ENCODE measurements around the gene ARHGEF3. TPM values are rescaled to one million over a fixed set of nuclear protein-coding genes. Genes with fewer than 3 reads are reported as not detected.

ARHGEF3 gene
- total RNA-seq, 1 experiment from 2014 or later = 7.9 TPM

DNA sequence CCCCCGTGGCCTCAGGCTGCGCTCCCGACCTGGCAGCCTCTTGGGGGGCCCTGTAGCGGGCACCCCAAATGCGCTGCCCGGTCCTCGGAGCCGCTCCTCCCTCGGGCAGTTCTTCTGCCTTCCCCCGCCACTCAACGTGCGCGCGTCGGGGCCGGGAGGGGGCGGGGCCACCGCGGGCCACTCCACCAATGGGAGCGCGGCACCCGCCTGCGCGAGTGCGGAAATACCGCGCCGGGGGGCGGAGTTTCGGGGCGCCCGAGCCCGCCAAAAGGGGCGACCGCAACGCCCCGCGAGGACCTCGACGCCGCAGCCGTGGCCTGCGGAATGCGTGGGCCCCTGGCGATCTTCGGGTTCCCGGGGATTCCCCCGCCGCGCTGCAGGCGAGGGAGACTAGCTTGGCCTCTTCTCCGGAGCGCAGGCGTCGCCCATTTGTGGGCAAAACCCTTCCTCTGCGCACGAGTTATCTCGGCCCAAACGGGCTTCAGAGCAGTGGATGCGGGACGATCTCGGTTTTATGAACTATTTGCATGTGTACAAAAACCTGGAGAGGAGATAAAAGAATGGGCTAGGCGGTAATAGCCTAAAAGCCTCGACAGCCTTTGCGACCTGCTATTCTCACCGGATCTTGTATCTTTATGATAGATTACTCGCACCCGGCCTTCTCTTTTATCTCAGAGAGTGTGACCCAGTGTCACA, 118.5 kb downstream of the ARHGEF3 start, which contains the start of gene TASOR (continued):
- peak; percentile 99 for TF ChIP-seq NFE2L1 (CRISPR knock-in tag; IDR thresholded peaks at IDR 0.05)
- TF ChIP-seq CREM (CRISPR knock-in tag; IDR thresholded peaks at IDR 0.05) = peak; percentile 89
- no peak for TF ChIP-seq ZNF671 (CRISPR knock-in tag; IDR thresholded peaks at IDR 0.05)
- TF ChIP-seq ZNF416 (CRISPR knock-in tag; IDR thresholded peaks at IDR 0.05) = 0 out of 2 replicates have a peak, but pooled peaks have one; percentile 73
- TF ChIP-seq TP53 (CRISPR knock-in tag; IDR thresholded peaks at IDR 0.05) = peak; percentile 98
- peak; percentile 82 for TF ChIP-seq NR2C2 (CRISPR knock-in tag; IDR thresholded peaks at IDR 0.05)
- TF ChIP-seq, protein P1, sequence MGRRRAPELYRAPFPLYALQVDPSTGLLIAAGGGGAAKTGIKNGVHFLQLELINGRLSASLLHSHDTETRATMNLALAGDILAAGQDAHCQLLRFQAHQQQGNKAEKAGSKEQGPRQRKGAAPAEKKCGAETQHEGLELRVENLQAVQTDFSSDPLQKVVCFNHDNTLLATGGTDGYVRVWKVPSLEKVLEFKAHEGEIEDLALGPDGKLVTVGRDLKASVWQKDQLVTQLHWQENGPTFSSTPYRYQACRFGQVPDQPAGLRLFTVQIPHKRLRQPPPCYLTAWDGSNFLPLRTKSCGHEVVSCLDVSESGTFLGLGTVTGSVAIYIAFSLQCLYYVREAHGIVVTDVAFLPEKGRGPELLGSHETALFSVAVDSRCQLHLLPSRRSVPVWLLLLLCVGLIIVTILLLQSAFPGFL (CRISPR knock-in tag; IDR thresholded peaks at IDR 0.05; ENCODE audit: borderline replicate concordance) = peak; percentile 90; the same call in 1 of the 2 replicates
- TF ChIP-seq SMAD4 (CRISPR knock-in tag; IDR thresholded peaks at IDR 0.05) = peak; percentile 88
- TF ChIP-seq ZNF317 (CRISPR knock-in tag; IDR thresholded peaks at IDR 0.05; ENCODE audit: borderline replicate concordance, low read depth) = peak; percentile 84
- TF ChIP-seq, protein P2, sequence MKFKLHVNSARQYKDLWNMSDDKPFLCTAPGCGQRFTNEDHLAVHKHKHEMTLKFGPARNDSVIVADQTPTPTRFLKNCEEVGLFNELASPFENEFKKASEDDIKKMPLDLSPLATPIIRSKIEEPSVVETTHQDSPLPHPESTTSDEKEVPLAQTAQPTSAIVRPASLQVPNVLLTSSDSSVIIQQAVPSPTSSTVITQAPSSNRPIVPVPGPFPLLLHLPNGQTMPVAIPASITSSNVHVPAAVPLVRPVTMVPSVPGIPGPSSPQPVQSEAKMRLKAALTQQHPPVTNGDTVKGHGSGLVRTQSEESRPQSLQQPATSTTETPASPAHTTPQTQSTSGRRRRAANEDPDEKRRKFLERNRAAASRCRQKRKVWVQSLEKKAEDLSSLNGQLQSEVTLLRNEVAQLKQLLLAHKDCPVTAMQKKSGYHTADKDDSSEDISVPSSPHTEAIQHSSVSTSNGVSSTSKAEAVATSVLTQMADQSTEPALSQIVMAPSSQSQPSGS (CRISPR knock-in tag; IDR thresholded peaks at IDR 0.05; ENCODE audit: borderline replicate concordance, low read depth) = peak; percentile 82; the same call in 1 of the 2 replicates
- peak; percentile 95 for TF ChIP-seq JUN (CRISPR knock-in tag; IDR thresholded peaks at IDR 0.05)
- TF ChIP-seq, protein P3, sequence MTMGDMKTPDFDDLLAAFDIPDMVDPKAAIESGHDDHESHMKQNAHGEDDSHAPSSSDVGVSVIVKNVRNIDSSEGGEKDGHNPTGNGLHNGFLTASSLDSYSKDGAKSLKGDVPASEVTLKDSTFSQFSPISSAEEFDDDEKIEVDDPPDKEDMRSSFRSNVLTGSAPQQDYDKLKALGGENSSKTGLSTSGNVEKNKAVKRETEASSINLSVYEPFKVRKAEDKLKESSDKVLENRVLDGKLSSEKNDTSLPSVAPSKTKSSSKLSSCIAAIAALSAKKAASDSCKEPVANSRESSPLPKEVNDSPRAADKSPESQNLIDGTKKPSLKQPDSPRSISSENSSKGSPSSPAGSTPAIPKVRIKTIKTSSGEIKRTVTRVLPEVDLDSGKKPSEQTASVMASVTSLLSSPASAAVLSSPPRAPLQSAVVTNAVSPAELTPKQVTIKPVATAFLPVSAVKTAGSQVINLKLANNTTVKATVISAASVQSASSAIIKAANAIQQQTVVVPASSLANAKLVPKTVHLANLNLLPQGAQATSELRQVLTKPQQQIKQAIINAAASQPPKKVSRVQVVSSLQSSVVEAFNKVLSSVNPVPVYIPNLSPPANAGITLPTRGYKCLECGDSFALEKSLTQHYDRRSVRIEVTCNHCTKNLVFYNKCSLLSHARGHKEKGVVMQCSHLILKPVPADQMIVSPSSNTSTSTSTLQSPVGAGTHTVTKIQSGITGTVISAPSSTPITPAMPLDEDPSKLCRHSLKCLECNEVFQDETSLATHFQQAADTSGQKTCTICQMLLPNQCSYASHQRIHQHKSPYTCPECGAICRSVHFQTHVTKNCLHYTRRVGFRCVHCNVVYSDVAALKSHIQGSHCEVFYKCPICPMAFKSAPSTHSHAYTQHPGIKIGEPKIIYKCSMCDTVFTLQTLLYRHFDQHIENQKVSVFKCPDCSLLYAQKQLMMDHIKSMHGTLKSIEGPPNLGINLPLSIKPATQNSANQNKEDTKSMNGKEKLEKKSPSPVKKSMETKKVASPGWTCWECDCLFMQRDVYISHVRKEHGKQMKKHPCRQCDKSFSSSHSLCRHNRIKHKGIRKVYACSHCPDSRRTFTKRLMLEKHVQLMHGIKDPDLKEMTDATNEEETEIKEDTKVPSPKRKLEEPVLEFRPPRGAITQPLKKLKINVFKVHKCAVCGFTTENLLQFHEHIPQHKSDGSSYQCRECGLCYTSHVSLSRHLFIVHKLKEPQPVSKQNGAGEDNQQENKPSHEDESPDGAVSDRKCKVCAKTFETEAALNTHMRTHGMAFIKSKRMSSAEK (CRISPR knock-in tag; IDR thresholded peaks at IDR 0.05; ENCODE audit: borderline replicate concordance) = no peak
- TF ChIP-seq FOXJ3 (CRISPR knock-in tag; IDR thresholded peaks at IDR 0.05; ENCODE audit: borderline replicate concordance) = no peak
- peak; percentile 88 for TF ChIP-seq FOXK1 (CRISPR knock-in tag; IDR thresholded peaks at IDR 0.05)
- peak; percentile 89; the same call in 1 of the 2 replicates for TF ChIP-seq NR3C1 (CRISPR knock-in tag; conservative IDR thresholded peaks at IDR 0.05; ENCODE audit: low read depth)
- peak; percentile 71; the same call in 1 of the 2 replicates for TF ChIP-seq NFYB (CRISPR knock-in tag; conservative IDR thresholded peaks at IDR 0.05; ENCODE audit: low read depth)
- TF ChIP-seq TEAD1 (CRISPR knock-in tag; IDR thresholded peaks at IDR 0.05) = peak; percentile 98
- peak; percentile 98 for TF ChIP-seq ETV6 (CRISPR knock-in tag; IDR thresholded peaks at IDR 0.05)
- TF ChIP-seq, protein P4, sequence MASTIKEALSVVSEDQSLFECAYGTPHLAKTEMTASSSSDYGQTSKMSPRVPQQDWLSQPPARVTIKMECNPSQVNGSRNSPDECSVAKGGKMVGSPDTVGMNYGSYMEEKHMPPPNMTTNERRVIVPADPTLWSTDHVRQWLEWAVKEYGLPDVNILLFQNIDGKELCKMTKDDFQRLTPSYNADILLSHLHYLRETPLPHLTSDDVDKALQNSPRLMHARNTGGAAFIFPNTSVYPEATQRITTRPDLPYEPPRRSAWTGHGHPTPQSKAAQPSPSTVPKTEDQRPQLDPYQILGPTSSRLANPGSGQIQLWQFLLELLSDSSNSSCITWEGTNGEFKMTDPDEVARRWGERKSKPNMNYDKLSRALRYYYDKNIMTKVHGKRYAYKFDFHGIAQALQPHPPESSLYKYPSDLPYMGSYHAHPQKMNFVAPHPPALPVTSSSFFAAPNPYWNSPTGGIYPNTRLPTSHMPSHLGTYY (CRISPR knock-in tag; IDR thresholded peaks at IDR 0.05) = no peak
- TF ChIP-seq ZNF219 (CRISPR knock-in tag; IDR thresholded peaks at IDR 0.05; ENCODE audit: borderline replicate concordance) = peak; percentile 90; the same call in 1 of the 2 replicates
- no peak for TF ChIP-seq GRHL2 (CRISPR knock-in tag; IDR thresholded peaks at IDR 0.05; ENCODE audit: insufficient replicate concordance, severe bottlenecking)
- TF ChIP-seq, protein P5, sequence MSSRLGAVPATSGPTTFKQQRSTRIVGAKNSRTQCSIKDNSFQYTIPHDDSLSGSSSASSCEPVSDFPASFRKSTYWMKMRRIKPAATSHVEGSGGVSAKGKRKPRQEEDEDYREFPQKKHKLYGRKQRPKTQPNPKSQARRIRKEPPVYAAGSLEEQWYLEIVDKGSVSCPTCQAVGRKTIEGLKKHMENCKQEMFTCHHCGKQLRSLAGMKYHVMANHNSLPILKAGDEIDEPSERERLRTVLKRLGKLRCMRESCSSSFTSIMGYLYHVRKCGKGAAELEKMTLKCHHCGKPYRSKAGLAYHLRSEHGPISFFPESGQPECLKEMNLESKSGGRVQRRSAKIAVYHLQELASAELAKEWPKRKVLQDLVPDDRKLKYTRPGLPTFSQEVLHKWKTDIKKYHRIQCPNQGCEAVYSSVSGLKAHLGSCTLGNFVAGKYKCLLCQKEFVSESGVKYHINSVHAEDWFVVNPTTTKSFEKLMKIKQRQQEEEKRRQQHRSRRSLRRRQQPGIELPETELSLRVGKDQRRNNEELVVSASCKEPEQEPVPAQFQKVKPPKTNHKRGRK (CRISPR knock-in tag; IDR thresholded peaks at IDR 0.05; ENCODE audit: borderline replicate concordance) = peak; percentile 73; the same call in 1 of the 2 replicates
- peak; percentile 99 for TF ChIP-seq FOXP1 (CRISPR knock-in tag; IDR thresholded peaks at IDR 0.05; ENCODE audit: borderline replicate concordance)
- TF ChIP-seq, protein P6, sequence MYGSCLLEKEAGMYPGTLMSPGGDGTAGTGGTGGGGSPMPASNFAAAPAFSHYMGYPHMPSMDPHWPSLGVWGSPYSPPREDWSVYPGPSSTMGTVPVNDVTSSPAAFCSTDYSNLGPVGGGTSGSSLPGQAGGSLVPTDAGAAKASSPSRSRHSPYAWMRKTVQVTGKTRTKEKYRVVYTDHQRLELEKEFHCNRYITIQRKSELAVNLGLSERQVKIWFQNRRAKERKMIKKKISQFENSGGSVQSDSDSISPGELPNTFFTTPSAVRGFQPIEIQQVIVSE (CRISPR knock-in tag; IDR thresholded peaks at IDR 0.05; ENCODE audit: borderline replicate concordance) = no peak
- TF ChIP-seq, protein P7, sequence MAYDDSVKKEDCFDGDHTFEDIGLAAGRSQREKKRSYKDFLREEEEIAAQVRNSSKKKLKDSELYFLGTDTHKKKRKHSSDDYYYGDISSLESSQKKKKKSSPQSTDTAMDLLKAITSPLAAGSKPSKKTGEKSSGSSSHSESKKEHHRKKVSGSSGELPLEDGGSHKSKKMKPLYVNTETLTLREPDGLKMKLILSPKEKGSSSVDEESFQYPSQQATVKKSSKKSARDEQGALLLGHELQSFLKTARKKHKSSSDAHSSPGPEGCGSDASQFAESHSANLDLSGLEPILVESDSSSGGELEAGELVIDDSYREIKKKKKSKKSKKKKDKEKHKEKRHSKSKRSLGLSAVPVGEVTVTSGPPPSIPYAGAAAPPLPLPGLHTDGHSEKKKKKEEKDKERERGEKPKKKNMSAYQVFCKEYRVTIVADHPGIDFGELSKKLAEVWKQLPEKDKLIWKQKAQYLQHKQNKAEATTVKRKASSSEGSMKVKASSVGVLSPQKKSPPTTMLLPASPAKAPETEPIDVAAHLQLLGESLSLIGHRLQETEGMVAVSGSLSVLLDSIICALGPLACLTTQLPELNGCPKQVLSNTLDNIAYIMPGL (CRISPR knock-in tag; IDR thresholded peaks at IDR 0.05) = peak; percentile 94
- no peak for TF ChIP-seq MXD4 (CRISPR knock-in tag; IDR thresholded peaks at IDR 0.05; ENCODE audit: borderline replicate concordance)

Data from WTC11 (cell line).